ENCODE data around the gene PLEK2.

GRCh38 chr14:67373347-67373746, 38.6 kb downstream of the PLEK2 start:
- peak in 1 of 2 experiments; percentile 15; a peak in 1 of 4 replicates for TF ChIP-seq CTCF (conservative IDR thresholded peaks at IDR 0.05; ENCODE audit: low read depth in 2 of 2)
- TF ChIP-seq JUNB (IDR thresholded peaks at IDR 0.05; ENCODE audit: unreplicated experiment), result no peak
- TF ChIP-seq NANOG (IDR thresholded peaks at IDR 0.05; ENCODE audit: borderline replicate concordance), result no peak
- no peak for TF ChIP-seq POLR2AphosphoS5 (IDR thresholded peaks at IDR 0.05; ENCODE audit: low read depth)
- no peak for TF ChIP-seq EZH2 (IDR thresholded peaks at IDR 0.05; ENCODE audit: low read depth, unreplicated experiment)
- no peak for TF ChIP-seq STAT1 (IDR thresholded peaks at IDR 0.05; ENCODE audit: unreplicated experiment)
- no peak for TF ChIP-seq EZH2phosphoT487 (IDR thresholded peaks at IDR 0.05; ENCODE audit: unreplicated experiment)
